NCI-H187 (cell line): Measurements from ENCODE around the gene CDH5.
"Not testable (repeated sequence)": the region's sequence is repeated elsewhere in the genome, so short reads cannot be mapped to it uniquely, and the experiment has no call there.

Source experiments
- DNase-seq, 2 experiments: peaks; one replicate each; lab custom pipeline; 2025; lab: John Stamatoyannopoulos, UW

CDH5 gene, protein sequence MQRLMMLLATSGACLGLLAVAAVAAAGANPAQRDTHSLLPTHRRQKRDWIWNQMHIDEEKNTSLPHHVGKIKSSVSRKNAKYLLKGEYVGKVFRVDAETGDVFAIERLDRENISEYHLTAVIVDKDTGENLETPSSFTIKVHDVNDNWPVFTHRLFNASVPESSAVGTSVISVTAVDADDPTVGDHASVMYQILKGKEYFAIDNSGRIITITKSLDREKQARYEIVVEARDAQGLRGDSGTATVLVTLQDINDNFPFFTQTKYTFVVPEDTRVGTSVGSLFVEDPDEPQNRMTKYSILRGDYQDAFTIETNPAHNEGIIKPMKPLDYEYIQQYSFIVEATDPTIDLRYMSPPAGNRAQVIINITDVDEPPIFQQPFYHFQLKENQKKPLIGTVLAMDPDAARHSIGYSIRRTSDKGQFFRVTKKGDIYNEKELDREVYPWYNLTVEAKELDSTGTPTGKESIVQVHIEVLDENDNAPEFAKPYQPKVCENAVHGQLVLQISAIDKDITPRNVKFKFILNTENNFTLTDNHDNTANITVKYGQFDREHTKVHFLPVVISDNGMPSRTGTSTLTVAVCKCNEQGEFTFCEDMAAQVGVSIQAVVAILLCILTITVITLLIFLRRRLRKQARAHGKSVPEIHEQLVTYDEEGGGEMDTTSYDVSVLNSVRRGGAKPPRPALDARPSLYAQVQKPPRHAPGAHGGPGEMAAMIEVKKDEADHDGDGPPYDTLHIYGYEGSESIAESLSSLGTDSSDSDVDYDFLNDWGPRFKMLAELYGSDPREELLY

DNA sequence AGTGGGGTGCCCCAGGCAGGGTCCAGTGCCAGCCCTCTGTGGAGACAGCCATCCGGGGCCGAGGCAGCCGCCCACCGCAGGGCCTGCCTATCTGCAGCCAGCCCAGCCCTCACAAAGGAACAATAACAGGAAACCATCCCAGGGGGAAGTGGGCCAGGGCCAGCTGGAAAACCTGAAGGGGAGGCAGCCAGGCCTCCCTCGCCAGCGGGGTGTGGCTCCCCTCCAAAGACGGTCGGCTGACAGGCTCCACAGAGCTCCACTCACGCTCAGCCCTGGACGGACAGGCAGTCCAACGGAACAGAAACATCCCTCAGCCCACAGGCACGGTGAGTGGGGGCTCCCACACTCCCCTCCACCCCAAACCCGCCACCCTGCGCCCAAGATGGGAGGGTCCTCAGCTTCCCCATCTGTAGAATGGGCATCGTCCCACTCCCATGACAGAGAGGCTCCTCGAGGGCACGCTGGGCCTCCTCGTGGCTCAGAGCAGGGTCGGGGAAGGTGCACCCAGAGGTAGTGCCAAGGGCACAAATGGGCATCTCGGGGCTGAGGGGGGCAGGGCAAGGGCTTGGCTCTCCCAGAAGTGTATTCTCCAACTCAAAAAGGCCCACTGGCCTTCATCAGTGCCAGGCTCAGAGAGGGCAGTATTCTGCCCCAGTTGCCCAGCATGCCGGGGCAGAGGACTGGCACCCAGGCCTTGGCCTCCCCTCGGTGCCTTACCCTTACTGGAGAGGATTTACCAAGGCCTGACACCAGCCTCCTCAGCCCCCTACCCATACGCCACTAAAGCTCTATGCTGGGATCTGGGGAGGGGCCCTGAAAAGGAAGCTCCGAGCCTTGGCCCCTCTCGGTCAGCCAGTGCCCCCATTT, at the start of gene CDH5:
TSS of gene CDH5 (plus strand) at position 259 of the 867 bp plus-strand sequence. CDS start 12,647 bp downstream, outside the sequence.
- no peak for DNase-seq

DNA sequence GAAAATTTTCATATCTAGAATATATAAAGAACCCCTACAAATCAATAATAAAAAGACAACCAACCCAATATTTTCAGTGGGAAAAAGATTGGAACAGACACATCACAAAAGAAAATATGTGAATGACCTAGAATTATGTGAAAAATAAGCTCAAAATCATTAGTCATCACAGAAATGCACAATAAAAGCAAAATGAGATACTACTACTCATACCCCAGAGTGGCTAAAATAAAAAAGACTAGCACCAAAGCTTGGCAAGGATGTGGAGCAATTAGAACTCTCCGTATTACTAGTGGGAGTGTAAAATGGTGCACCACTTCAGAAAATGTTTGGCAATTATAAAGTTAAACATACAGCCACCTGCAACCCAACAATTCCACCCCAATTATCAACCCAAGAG, 48.0 kb upstream of the CDH5 start:
- no peak for DNase-seq

DNA sequence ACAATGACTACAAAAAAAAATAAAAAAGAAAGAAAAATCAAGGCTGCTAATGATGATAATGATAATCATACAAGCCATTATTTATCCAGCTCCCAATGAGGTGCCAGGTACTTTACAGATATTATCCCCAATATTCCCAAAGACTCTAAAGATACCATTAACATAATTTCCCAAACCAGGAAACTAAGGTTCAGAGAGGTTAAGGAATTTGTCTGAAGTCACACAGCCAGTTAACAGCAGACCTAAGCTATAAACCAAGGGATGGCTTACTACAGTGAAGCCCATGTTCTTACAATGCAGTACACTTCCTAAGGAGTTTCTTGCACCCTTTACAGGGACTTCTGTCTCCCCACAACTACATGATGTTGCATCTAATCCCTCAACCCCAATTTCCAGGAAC, 45.7 kb upstream of the CDH5 start:
- no peak for DNase-seq

DNA sequence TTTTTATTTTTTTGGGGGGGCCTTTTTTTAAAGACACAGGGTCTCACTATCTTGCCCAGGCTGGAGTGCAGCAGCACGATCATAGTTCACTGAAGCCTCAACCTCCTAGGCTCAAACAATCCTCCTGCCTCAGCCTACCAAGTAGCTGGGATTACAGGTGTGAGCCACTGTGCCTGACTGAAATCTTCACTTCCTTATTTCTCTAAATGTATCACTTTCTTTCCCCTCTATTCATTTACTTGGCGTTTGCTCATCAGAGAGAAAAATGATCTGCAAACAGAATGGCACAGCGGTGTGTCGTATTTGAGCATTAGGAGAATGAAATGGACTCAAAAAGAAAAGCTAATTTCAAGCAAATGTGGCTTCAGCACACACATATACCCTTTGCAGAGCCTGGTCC, 44.3 kb upstream of the CDH5 start:
- no peak for DNase-seq

DNA sequence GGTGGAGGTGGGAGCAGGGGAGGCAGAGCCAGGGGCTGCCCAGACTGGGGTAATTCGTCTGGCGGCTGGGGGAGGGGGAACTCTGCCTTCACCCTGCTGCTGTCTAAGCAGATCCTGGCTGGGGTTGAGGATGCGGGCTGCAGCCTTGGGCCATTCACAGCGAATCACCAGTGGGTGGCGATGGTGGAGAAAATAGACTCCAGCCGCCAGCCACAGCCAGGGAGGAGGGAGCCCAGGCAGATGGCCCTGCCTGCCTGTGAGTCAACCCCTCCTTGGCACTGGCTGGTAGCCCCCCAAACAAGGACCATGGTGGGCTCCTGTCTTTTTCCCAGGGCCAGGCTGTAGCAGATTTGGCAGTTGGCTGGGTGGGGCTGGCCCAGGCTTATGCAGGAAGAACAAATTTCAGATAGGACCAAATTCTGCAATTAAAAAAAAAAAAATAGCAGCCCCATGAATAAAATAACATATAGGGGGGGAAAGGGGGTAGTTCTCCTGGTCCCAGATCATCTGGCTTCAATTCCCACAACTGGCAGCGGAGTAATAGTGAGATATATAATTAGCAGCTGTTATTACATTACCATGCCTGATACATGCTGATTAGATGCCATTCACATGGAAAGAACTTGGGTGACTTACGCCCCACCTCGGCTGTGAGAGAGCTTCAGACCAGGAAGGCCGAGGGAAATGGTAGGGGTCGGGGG, 41.5 kb upstream of the CDH5 start:
- no peak for DNase-seq

DNA sequence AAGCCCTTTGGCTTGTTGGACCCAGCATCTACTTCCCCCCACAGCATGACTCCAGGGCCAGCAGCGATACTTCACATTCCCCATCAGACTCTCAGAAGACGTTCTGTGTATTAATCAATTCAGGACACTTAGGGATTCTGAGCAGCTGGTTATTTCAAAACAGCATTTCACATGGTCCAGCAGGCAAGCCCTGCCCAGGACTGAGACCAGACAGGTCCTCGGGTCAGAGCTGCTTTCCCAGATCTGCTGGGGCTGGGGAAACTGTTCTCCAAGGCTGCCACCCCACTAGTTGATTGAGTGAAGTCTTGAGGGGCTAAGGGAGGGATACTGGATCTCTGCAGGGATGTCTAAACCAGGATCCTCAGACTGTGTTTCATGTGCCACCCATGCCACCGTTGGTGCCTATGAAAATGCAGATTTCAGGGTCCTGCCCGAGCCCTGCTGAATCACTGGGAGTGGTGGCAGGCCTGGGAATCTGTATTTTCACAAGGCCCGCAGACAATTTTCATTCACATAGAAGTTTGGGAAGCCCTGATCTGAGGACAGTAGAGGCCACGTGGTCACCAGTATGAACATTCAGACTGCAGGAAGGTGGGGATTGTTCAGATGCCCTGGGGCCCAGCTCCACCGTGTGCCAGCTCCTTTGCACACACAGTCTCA, 40.6 kb upstream of the CDH5 start:
- no peak for DNase-seq

DNA sequence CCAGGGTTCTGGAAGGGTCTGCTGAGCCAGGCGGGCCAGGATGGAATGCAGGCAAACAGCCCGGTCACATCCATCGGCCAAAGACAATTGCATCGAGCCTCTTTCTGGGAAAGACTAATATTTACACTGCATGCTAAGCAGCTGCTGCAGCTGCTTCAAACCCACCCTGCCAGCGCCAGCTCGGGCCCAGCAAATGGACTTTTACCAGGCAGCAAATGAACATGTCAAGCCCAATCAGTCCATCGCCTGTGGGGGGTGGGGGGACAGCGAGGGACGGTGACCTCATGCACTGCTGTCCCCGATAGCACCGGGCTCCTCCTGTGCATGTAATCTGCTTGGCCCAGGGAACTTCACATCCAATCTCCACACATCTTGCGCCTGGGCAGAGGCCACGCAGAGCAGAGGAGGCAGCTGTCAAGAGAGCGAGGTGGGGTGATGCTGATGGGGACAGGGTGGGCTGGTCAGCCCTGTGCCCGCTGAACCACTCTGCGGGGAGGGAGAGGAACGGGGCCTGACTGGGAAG, 39.4 kb upstream of the CDH5 start:
- peak; percentile 49 to 56 for DNase-seq

DNA sequence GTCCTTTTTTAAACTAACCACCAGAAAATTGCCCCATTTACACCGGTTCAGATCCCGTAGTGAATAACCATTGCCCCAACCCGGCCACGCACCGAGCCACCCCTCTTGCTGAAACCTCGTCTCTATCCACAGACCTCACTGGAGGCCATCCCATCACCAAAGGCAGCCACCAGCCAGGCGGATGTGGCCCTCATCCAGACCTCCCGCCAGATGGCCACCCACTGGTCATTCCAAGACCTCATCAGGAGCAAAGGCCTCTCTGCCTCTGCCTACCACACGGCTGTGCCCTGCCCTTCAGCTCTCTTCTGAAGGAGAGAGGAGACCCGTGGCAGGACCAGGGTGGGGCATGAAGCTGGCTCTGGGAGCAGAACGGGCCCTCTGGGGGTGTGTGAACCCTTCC, 38.2 kb upstream of the CDH5 start:
- DNase-seq = no peak

DNA sequence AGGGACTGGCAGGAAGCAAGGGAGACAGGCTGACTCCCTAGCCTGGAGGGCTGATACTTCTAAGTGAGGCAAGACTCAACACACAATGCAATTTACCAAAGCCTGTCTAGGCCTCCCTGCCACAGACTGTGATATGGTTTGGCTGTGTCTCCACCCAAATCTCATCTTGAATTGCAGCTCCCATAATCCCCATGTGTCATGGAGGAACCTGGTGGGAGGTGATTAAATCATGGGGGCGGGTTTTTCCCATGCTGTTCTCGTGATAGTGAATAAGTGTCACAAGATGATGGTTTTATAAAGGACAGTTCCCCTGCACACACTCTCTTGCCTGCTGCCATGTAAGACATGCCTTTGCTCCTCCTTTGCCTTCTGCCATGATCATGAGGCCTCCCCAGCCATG, 35.0 kb upstream of the CDH5 start:
- DNase-seq = not testable (repeated sequence)

DNA sequence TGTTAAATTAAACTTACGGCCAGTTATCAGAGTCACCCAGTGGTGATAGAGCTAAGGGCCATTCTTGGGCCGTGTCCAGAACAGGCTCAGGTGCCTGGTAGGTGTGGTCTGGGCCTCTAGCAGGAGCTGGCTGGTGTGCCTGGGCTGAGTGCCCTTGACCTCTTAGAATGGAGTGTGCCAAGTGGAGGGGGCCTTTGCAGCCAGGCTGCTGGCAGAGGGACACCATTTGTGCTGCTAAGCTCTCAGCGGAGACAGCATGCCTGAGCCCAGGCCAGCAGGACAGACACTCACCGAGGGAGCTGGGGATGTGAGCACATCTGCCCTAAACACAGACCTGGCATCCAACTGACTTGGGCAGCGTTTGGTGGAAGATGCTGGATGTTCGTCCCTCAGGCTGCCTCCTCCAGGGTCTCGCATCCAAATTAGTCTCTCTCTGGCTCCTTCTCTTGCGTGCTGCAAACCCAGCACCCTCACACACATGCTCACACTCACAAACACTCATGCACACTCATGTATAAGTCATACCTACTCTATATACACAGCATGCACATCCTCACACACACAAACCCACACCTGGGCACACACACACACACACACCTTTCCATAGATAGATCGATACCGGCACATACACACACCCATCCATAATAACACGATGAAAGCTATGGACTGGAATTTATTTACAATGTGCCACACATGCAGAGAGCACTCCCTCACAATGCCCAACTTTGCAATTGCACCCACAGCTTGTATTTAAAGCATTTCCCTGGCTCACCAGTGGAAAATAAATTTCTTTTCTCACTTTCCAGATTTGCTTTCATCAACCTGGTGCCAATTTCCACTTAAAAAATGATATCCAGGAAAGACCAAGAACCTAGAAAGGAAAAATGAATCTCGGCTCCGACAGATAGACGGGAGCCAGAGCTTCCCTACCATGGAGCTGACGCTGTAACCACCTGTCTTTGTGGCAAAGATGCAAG, 33.6 kb upstream of the CDH5 start:
- no peak for DNase-seq

DNA sequence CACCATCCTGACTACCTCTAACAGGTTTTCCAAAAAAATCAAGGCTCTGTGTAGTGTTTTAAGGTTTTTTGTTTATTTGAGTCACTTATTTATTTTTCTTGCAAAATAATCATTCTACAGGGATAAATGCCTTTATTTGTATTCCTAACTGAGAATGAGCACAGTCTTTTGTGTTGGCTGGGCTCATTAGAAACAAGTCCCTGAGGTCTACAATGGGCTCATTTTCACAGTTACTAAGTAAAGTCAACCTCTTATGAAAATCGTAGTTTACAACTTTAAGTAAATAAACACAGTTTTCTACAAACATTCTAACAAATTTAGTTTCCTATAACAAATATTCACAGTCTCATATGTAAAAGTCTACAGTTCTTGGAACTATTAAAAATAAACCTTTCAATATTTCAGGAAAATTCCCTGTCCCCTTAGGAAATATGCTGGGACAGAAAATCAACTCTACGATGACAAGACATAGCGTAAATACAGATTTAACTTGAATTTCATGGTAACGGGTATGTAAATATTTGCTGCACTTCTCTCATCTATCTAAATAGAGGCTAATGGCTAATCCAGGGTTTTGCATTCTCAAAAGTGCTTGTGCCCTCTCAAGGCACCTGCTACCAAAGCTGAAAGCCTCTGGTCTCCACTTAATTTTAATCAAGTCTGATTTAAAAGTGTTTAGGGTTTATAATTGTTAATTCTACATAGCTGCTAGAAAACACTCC, 31.5 kb upstream of the CDH5 start:
- DNase-seq = no peak

DNA sequence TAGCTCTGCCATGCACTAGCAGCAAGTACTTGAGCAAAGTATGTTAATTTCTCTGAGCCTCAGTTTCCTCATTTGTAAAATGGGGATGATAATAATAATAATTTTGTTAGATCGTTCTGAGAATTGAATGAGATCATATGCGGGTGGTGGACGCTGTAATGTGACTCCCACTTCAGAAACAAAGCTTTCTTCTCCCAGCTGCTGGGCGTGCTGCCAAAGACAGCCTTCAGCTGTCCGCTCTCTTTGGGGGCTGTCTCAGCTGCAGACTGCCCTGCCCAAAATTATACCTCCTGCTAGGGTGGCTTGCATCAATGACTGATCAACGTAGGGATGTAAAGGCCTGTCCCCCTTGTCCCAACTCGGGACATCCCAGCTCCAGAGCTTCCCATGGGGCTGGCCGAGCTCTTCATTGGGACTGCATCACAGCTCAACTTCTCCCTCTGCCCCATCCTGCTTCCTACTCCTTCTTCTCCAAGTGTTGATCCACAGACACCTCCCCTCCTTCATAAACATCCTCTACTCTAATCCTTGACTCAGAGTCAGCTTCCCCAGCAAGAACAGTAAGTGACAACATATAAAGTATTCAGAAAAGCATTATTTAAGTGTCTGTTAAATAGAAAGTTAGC, 30.7 kb upstream of the CDH5 start:
- peak; percentile 56 to 62 for DNase-seq

DNA sequence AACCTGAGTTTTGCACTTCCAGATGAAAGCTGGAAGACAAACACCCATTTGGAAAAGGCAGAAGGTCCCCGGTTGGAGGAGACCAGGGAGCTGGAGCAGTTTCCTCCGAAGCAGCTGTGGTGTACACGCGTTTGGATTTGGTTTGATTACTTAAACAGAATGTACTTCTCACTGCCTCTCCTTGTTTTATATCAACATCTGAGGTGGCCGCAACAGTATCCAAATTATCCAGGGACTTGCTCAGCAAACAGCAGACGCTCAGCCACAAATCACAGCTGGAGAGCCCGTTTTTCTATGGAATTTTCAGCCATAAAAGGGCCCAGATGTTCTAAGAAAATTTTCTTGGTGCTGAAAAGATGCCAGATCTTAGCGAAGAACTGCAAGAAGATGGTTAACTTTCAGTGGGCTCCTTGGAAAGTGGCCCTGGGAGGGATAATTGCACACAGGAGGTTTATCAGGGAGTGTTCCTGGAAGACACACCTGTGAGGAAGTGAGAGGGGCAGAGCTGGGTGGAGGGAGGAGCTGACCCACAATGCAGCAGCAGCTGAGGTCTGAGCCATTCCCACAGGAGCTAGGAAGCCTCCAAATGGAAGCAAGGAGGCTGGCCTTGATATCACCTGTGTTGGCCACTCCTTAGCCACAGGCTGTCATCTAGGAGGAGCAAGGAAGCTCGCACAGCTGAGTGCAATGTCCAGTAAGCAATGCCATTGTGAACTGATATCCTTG, 28.9 kb upstream of the CDH5 start:
- no peak for DNase-seq

DNA sequence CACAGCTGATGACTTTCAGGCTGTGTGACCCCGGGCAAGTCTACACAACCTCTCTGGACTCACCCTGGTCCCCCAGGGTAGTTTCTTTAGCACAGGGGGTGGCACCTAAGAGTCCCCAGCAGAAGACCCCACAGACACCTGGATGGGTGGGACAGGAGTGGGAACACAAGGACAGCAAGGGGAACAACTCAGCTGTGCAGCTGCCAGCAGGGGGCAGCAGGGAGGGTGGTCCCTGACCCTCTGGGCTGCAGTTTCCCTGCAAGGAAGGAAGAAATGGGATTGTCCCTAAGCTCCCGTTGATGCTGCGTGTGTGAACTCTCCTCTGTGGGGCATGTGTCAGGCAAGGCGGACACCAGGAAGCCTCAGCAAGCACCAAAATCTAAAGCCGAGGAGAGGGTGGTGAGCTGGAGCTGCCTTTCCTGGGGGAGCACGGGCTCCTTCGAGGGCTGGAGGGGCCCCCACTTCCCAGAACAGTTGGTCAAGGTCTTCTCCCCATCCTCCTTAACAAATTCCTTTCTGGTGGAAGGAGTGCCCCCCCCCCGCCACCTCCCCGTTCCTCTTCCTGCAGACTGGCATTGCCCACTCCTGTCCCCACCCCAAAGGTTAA, 24.1 kb upstream of the CDH5 start:
- no peak for DNase-seq

DNA sequence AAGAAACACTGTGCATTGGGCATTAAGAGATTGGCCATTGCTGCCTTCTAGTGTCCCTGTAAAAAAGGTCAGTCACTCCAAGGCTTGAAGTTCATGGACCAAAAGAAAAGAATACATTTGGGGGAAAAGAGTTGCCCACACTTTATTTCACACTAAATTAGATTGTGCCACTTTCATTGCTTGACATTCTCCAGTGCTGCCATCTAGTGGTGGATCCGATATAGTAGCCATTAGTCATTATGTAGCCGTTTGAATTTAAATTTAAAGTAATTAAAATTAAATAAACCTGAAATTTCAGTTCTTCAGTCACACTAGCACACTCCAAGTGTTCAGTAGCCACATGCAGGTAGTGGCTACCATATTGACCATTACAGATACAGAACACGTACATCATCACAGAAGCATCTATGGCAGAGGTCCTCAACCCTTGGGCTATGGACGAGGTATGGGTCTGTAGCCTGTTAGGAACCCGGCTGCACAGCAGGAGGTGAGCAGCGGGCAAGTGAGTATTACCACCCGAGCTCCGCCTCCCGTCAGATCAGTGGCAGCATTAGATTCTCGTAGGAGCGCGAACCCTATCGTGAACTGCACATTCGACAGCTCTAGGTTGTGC, 21.9 kb upstream of the CDH5 start:
- DNase-seq = peak in 1 of 2 experiments; percentile 16

DNA sequence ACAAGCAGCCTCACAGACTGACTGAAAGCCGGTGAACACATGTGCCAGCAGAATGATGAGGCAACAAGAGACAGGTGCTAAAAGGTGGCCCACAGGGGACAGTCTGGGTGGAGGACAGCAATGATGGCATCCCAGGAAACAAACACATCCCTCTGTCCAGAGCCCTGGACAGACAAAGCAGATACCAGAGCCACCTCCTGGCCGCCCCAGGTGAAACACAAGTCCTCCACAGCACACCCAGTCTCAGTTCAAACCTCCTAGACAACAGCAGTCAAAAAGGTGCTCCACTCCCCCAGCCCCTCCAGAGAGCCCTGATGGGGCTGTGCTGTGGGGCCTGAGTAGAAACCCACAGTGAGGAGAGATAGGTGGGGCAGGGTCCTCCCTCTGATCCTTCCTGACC, 20.3 kb upstream of the CDH5 start:
- DNase-seq = no peak

DNA sequence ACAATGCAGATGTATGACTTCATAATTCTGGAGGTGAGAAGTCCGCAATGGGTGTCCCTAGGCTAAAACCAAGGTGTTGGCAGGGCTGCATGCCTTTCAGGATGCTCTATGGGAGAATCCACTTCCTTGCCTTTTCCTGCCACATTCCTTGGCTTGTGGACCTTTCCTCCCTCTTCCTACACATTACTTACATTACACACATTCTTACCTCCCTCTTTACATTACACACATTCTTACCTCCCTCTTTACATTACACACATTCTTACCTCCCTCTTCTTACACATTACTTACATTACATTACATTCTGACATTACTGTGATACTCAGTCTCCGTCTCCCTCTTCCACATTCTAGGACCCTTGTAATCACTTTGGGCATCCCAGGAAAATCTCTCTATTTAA, 14.2 kb upstream of the CDH5 start:
- no peak for DNase-seq
